SK-N-SH treated with all-trans-retinoic acid at 6 μM for 48 hours (cell line): ENCODE results near the gene TNFRSF17.

Experiments
- ATAC-seq: fragments of 200-7000 bp; cut with Tn5 transposase; 3 replicates; pipeline ENCODE4 v1.9.1; 2020; ENCODE audit warnings: mild to moderate bottlenecking, moderate library complexity
- BACH2 ChIP-seq: fragments of 250-450 bp; sonication (Bioruptor Pico); IDR thresholded peaks from 2 replicates; pipeline ENCODE4 v1.9.0; 2021; ENCODE audit warnings: mild to moderate bottlenecking, borderline replicate concordance
- PPARA ChIP-seq: fragments of 250-450 bp; sonication (Bioruptor Pico); IDR thresholded peaks from 2 replicates; pipeline ENCODE4 v1.5.0; 2020; ENCODE audit warnings: mild to moderate bottlenecking, borderline replicate concordance
- TOX ChIP-seq: fragments of 250-450 bp; sonication (Bioruptor Pico); IDR thresholded peaks from 2 replicates; pipeline ENCODE4 v1.8.0; 2021; ENCODE audit warnings: mild to moderate bottlenecking, moderate library complexity, borderline replicate concordance
- ZNF565 ChIP-seq: fragments of 450-650 bp; formaldehyde crosslinking; conservative IDR thresholded peaks from 2 replicates; pipeline ENCODE4 v1.5.0; 2020; ENCODE audit warnings: low read depth, mild to moderate bottlenecking, moderate library complexity
- TF ChIP-seq, protein P1 (sequence below): fragments of 250-450 bp; sonication (Bioruptor Pico); IDR thresholded peaks from 2 replicates; pipeline ENCODE4 v1.5.1; 2021; ENCODE audit warnings: mild to moderate bottlenecking, moderate library complexity

Gene TNFRSF17

DNA sequence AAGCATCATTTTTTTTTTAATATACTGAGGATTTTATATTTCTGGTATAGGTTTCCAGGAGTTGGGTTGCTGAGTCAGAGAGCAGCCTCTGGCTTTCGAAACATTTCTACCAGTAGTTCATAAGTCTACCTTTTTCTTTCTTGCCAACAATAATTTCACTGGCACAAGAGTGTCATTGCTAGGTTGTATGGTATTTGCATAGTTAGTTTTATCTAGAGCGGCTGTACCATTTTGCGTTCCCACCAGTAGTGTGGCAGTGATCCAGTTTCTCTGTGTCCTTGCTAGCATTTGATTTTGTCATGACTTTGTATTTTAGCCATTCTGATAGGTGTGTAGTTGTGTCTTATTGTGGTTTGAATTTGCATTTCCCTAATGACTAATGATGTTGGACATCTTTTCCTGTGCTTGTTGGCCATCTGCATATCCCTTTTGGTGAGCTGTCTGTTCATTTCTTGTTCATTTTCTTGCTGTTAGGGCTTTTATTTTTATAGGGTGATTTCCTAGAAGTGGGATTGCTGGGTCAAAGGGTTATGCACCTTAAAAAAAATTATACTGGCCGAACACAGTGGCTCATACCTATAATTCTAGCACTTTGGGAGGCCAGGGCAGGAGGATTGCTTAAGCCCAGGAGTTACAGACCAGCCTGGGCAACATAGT lies 51.4 kb downstream of the TNFRSF17 start:
- TF ChIP-seq BACH2 (CRISPR knock-in tag) (no peak), PPARA (CRISPR knock-in tag) (no peak), ZNF565 (CRISPR knock-in tag) (no peak)
- TF ChIP-seq, protein P1, sequence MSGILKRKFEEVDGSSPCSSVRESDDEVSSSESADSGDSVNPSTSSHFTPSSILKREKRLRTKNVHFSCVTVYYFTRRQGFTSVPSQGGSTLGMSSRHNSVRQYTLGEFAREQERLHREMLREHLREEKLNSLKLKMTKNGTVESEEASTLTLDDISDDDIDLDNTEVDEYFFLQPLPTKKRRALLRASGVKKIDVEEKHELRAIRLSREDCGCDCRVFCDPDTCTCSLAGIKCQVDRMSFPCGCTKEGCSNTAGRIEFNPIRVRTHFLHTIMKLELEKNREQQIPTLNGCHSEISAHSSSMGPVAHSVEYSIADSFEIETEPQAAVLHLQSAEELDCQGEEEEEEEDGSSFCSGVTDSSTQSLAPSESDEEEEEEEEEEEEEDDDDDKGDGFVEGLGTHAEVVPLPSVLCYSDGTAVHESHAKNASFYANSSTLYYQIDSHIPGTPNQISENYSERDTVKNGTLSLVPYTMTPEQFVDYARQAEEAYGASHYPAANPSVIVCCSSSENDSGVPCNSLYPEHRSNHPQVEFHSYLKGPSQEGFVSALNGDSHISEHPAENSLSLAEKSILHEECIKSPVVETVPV: no peak
- ATAC-seq: no peak

- TF ChIP-seq TOX (CRISPR knock-in tag): no peak
- TF ChIP-seq, protein P1: no peak
- ATAC-seq: peak; percentile 73
Measured at GRCh38 chr16:12017558-12017957, 52.5 kb downstream of the TNFRSF17 start.
